ENCODE measurements around the gene DCP2. TPM values are rescaled to one million over a fixed set of nuclear protein-coding genes. Genes with fewer than 3 reads are reported as not detected.

Gene DCP2
- total and polyA plus RNA-seq, 5 donors = 3.6 to 26.7 (median 25.7) TPM

DNA sequence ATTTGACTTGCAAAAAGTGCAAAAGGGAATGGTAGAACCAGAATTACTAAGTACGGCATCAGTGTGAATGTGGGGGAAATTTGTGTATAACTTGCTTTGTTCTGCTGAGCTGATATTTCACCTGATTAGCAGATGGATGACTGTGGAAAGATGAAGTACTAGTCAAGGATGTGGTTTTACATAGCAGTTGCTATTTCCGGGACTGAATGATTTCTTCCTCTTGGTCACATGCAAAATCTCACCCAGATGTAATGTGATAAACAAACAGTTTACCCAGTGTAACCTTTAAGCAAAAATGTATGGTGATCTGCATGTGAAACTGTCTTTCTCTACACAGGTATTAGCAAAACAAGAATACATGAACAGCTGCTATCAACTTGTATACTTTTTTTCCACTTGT is 46.1 kb downstream of the DCP2 start:
- H3K4me1 ChIP-seq (ENCODE audit: control insufficient read depth, insufficient read depth, low read length) = peaks cover 2% of the 10 kb centered on the region
- WGBS = 58% methylated on average over 2 of the region's 2 CpGs
- no peak overlapping the region for H3K4me3 ChIP-seq (ENCODE audit: low read length)
- no peak for DNase-seq
- intact Hi-C loops (cut with DNase I) = no loop called here
- no peaks in the 10 kb centered on the region for H3K27me3 ChIP-seq (ENCODE audit: control insufficient read depth, insufficient read depth)
- no peaks in the 10 kb centered on the region for H3K9me3 ChIP-seq (ENCODE audit: control insufficient read depth, low read length)
- no peak for ATAC-seq
- no peak overlapping the region for H3K27ac ChIP-seq (ENCODE audit: low read length)

DNA sequence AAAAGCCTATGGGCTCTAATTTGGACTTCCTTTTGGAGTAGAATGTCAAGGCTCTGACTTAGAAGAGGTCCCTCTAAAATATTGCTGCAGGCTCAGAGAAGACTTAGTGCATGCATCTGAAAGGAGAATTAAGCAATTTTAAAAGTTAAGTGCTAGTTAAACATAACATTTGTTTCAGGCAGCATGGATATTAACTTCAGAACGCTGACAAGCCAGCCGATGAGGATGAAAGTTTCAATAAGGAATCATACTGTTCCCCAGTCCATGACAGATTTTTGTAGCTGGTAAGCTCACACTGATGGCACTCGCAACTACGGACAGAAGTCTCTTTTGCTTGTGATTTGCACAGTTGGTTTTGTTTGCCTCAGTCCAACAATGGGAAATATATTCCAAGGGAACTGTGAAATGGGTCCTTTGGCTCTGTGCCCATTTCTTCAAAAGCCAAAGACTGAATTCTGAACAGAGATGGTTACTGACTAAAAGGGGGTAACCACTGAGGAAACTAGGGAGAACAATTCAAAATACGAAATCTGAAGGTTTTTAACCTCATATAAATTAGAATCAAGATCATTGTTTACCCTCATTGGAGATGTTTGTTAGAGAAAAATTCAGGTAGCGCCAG is 47.6 kb downstream of the DCP2 start:
- ATAC-seq (no peak), DNase-seq (no peak)
- H3K4me3 ChIP-seq (ENCODE audit: low read length) = no peak overlapping the region
- H3K27ac ChIP-seq (ENCODE audit: low read length) = no peak overlapping the region
- intact Hi-C loops (cut with DNase I) = no loop called here
- H3K9me3 ChIP-seq (ENCODE audit: control insufficient read depth, low read length) = no peaks in the 10 kb centered on the region
- WGBS = 75% methylated on average over 6 of the region's 6 CpGs
- peaks cover 2% of the 10 kb centered on the region for H3K4me1 ChIP-seq (ENCODE audit: control insufficient read depth, insufficient read depth, low read length)
- H3K27me3 ChIP-seq (ENCODE audit: control insufficient read depth, insufficient read depth) = no peaks in the 10 kb centered on the region

DNA sequence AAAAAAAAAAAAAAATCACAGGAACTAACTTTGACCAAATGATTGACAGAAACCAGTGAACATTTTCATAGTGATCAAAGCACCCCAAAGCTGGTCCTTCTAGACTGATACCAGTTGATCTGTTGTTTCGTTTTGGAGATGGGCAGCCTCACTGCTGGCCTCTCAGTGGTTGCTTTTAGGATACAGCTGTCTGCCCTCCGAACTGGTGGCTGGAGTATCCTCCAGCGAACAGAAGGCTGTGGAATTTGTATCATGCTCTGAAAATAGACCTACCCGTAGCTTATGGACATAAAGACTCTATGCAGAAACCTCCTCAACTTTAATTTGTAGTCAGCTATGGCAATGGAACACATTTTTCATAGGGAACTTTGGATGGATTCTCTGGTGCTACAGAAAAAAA is 49.0 kb downstream of the DCP2 start:
- ATAC-seq (no peak), DNase-seq (no peak)
- 68% methylated on average over 4 of the region's 4 CpGs for WGBS
- H3K4me1 ChIP-seq (ENCODE audit: control insufficient read depth, insufficient read depth, low read length) = peaks cover 4% of the 10 kb centered on the region
- intact Hi-C loops (cut with DNase I) = no loop called here
- H3K4me3 ChIP-seq (ENCODE audit: low read length) = no peak overlapping the region
- H3K9me3 ChIP-seq (ENCODE audit: control insufficient read depth, low read length) = no peaks in the 10 kb centered on the region
- no peak overlapping the region for H3K27ac ChIP-seq (ENCODE audit: low read length)
- H3K27me3 ChIP-seq (ENCODE audit: control insufficient read depth, insufficient read depth) = no peaks in the 10 kb centered on the region

DNA sequence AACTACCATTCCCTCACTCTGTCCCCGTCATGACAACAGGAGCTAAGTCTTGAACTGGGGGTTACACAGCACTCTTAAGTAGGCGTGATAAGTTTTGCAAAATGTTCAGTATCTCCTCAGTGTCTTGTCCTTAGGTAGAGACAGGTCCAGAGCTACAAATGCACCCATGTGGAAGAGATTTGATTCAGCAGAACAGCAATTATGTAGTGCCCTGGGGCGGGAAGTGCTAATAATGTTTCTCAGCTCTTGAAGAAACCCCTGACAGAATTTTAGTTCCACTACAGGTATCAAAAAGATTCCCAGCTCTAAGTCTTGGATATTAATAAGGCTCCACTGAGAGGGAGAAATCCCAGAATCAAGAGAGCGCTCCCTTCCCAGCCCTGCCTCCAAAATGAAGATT is 49.6 kb downstream of the DCP2 start:
- intact Hi-C loops (cut with DNase I) = no loop called here
- ATAC-seq (no peak), DNase-seq (no peak)
- Histone ChIP-seq H3K9me3 (ENCODE audit: control insufficient read depth, low read length) (no peaks in the 10 kb centered on the region), H3K27me3 (ENCODE audit: control insufficient read depth, insufficient read depth) (no peaks in the 10 kb centered on the region), H3K4me1 (ENCODE audit: control insufficient read depth, insufficient read depth, low read length) (peaks cover 4% of the 10 kb centered on the region), H3K27ac (ENCODE audit: low read length) (no peak overlapping the region), H3K4me3 (ENCODE audit: low read length) (no peak overlapping the region)
- whole genome bisulfite sequencing = 95% methylated on average over 4 of the region's 4 CpGs

DNA sequence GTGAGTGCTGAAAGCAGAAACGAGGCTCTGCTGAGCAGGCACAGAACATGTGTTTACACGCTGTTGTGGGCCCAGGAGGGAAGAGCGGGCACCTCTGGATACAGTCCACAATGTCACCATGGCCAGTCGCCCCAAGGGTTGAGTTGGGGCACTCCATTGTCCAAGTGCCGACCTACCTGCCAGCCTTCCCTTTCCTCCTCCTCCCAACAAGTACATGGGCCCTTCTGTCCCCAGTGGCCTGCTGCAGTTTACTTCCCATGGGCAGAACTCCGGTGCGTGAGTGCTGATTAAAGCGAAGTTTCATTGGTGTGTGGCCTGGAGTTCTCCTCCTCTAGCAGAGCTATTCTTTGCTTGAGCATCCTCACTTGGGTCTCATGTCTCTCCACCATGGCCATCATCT is 50.4 kb downstream of the DCP2 start:
- H3K27ac ChIP-seq (ENCODE audit: low read length) = no peak overlapping the region
- WGBS = 79% methylated on average over 8 of the region's 8 CpGs
- H3K27me3 ChIP-seq (ENCODE audit: control insufficient read depth, insufficient read depth) = no peaks in the 10 kb centered on the region
- intact Hi-C loops (cut with DNase I) = no loop called here
- no peaks in the 10 kb centered on the region for H3K9me3 ChIP-seq (ENCODE audit: control insufficient read depth, low read length)
- peaks cover 4% of the 10 kb centered on the region for H3K4me1 ChIP-seq (ENCODE audit: control insufficient read depth, insufficient read depth, low read length)
- DNase-seq = no peak
- no peak overlapping the region for H3K4me3 ChIP-seq (ENCODE audit: low read length)
- no peak for ATAC-seq

DNA sequence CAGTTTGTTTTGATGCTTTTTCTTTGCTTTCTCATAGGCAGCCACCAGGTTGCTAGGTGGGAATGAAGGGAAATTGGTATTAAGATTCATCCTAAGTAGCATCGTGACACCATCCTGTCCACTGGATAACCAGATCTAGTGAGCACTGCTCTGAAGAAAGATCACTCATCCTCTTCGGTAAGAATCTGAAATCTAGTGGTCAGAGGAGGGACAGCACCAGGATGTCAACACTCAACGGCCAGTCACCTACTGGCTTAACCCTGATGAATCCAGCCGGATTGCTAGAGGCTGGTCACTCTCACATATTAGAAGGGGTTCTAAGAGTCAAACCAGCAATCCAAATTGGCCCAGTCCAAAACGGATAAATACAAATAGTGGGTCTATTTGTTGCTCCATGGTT is 50.8 kb downstream of the DCP2 start:
- intact Hi-C loops (cut with DNase I) = no loop called here
- 82% methylated on average over 5 of the region's 5 CpGs for WGBS

GRCh38 chr5:113029614-113030013 is 53.0 kb downstream of the DCP2 start:
- intact Hi-C loops (cut with DNase I) = no loop called here

More for the DNA sequence above, 50.8 kb downstream of the DCP2 start:
- ATAC-seq (no peak), DNase-seq (no peak)
- Histone ChIP-seq H3K9me3 (ENCODE audit: control insufficient read depth, low read length) (no peaks in the 10 kb centered on the region), H3K4me3 (ENCODE audit: low read length) (no peak overlapping the region), H3K27ac (ENCODE audit: low read length) (no peak overlapping the region), H3K4me1 (ENCODE audit: control insufficient read depth, insufficient read depth, low read length) (peaks cover 4% of the 10 kb centered on the region), H3K27me3 (ENCODE audit: control insufficient read depth, insufficient read depth) (no peaks in the 10 kb centered on the region)

DNA sequence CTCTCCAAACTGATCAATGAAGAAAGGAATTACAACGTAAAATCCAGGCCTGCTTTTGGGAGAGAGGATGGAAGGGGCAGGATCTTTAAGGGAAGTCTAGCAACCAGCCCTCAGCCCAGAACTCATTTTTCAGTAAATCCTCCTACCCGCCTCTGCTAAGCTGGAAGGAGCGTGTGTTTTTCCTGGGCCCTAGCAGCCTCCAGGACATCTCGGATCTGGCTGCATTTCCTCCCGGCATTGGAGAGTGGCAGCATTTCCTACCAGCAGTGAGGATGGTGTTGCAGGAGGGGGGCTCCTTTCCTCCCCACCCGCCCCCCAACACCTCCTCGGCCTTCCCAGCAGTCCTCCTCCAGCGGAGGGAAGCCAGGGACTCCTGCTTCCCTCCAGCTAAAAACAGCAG is 54.5 kb downstream of the DCP2 start:
- H3K4me3 ChIP-seq (ENCODE audit: low read length) = no peak overlapping the region
- DNase-seq (no peak), ATAC-seq (no peak)
- H3K27ac ChIP-seq (ENCODE audit: low read length) = no peak overlapping the region
- intact Hi-C loops (cut with DNase I) = no loop called here
- 72% methylated on average over 8 of the region's 8 CpGs for WGBS
- H3K9me3 ChIP-seq (ENCODE audit: control insufficient read depth, low read length) = no peaks in the 10 kb centered on the region
- peaks cover 2% of the 10 kb centered on the region for H3K4me1 ChIP-seq (ENCODE audit: control insufficient read depth, insufficient read depth, low read length)
- H3K27me3 ChIP-seq (ENCODE audit: control insufficient read depth, insufficient read depth) = no peaks in the 10 kb centered on the region

More at GRCh38 chr5:113029614-113030013, 53.0 kb downstream of the DCP2 start:
- DNase-seq (no peak), ATAC-seq (peak; percentile 35 to 67)
- Histone ChIP-seq H3K4me1 (ENCODE audit: control insufficient read depth, insufficient read depth, low read length) (peaks cover 2% of the 10 kb centered on the region), H3K27me3 (ENCODE audit: control insufficient read depth, insufficient read depth) (no peaks in the 10 kb centered on the region), H3K9me3 (ENCODE audit: control insufficient read depth, low read length) (no peaks in the 10 kb centered on the region), H3K27ac (ENCODE audit: low read length) (no peak overlapping the region), H3K4me3 (ENCODE audit: low read length) (no peak overlapping the region)
- WGBS = 59% methylated on average over 6 of the region's 6 CpGs

DNA sequence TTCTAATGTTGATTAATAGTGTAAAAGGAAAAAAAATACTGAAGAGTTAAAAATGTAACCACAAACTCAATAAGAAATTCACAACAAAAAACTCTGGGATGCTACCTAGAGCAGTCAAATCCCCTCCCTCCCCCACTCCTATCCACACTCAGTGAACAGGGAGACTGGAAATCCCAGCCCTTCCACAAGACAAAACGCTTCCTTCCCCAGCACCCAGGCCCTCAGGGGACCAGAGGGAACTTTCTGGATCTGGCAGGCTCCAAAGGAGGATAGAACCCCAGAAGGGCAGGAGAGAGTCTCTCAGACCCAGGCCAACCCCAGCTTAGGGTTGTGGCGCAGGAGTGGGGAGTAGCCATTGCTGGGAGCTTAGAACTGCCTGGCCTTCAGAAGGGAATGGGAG is 55.0 kb downstream of the DCP2 start:
- WGBS = 78% methylated on average over 2 of the region's 2 CpGs
- no peak for ATAC-seq
- H3K27me3 ChIP-seq (ENCODE audit: control insufficient read depth, insufficient read depth) = no peaks in the 10 kb centered on the region
- no peaks in the 10 kb centered on the region for H3K9me3 ChIP-seq (ENCODE audit: control insufficient read depth, low read length)
- peaks cover 2% of the 10 kb centered on the region for H3K4me1 ChIP-seq (ENCODE audit: control insufficient read depth, insufficient read depth, low read length)
- intact Hi-C loops (cut with DNase I) = no loop called here
- no peak overlapping the region for H3K4me3 ChIP-seq (ENCODE audit: low read length)
- H3K27ac ChIP-seq (ENCODE audit: low read length) = no peak overlapping the region
- no peak for DNase-seq

GRCh38 chr5:113034182-113034773 is 57.7 kb downstream of the DCP2 start:
- Histone ChIP-seq H3K9me3 (ENCODE audit: control insufficient read depth, low read length) (no peaks in the 10 kb centered on the region), H3K27me3 (ENCODE audit: control insufficient read depth, insufficient read depth) (no peaks in the 10 kb centered on the region), H3K4me3 (ENCODE audit: low read length) (no peak overlapping the region), H3K4me1 (ENCODE audit: control insufficient read depth, insufficient read depth, low read length) (peaks cover 2% of the 10 kb centered on the region), H3K27ac (ENCODE audit: low read length) (peak overlapping the region; percentile 25)
- DNase-seq = peak in 1 of 3 donors; percentile 55
- peak; percentile 51 to 57 for ATAC-seq
- intact Hi-C loops (cut with DNase I) = no loop called here
- 85% methylated on average over 13 of the region's 13 CpGs for WGBS

DNA sequence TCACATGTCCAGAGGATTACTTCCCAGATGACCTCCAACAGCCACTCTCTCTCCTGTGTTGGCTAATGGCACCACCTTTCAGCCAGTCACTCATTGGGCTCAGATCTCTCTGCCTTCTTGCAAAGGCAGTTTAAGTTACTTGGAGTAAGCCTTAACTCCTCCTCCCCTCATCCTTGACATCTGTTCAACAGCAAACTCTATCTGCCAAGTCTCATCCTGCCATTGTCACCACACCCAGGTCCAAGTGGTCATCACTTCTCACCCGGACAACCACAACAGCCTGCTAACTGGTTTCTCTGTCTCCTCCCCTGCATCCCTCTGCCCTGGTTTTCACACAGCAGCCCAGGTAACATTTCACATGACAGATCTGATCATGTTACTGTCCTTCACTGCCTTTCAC is 58.5 kb downstream of the DCP2 start:
- no peak overlapping the region for H3K4me3 ChIP-seq (ENCODE audit: low read length)
- DNase-seq = no peak
- ATAC-seq = no peak
- no peaks in the 10 kb centered on the region for H3K4me1 ChIP-seq (ENCODE audit: control insufficient read depth, insufficient read depth, low read length)
- intact Hi-C loops (cut with DNase I) = no loop called here
- no peaks in the 10 kb centered on the region for H3K9me3 ChIP-seq (ENCODE audit: control insufficient read depth, low read length)
- no peaks in the 10 kb centered on the region for H3K27me3 ChIP-seq (ENCODE audit: control insufficient read depth, insufficient read depth)
- 64% methylated on average over 1 of the region's 1 CpG for WGBS
- no peak overlapping the region for H3K27ac ChIP-seq (ENCODE audit: low read length)

DNA sequence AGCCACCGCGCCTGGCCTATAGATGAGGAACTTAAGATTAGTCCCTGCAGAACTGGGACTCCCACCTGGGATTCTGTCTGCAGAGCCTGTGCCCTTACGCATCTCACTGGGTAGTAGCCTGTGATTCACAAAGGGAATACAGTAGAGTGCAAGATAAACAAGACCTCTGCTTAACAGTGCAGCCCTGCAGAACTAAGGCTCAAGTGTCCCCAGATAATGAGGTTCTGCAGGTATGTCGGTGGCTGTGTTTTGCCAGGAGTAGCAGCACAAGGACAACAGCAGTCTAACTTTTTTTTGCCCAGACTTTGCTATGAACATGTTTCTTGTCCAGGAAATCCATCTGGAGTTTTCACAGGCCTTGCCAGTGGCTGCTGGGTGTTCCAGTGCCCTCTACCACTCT is 59.7 kb downstream of the DCP2 start:
- ATAC-seq (no peak), DNase-seq (no peak)
- intact Hi-C loops (cut with DNase I) = no loop called here
- Histone ChIP-seq H3K27me3 (ENCODE audit: control insufficient read depth, insufficient read depth) (no peaks in the 10 kb centered on the region), H3K27ac (ENCODE audit: low read length) (no peak overlapping the region), H3K9me3 (ENCODE audit: control insufficient read depth, low read length) (no peaks in the 10 kb centered on the region), H3K4me1 (ENCODE audit: control insufficient read depth, insufficient read depth, low read length) (no peaks in the 10 kb centered on the region), H3K4me3 (ENCODE audit: low read length) (no peak overlapping the region)
- 97% methylated on average over 4 of the region's 4 CpGs for WGBS
